Mammary epithelial cell (primary cell): ENCODE results near the gene RPS15A.
"Not testable (repeated sequence)": the region's sequence is repeated elsewhere in the genome, so short reads cannot be mapped to it uniquely, and the experiment has no call there.

Experiments used
- EZH2 ChIP-seq: IDR thresholded peaks from 2 replicates; pipeline ENCODE4 v1.6.1; 2012; ENCODE audit warnings: low read length, inconsistent platforms, borderline replicate concordance
- TF ChIP-seq, protein P1 (sequence below), 2 donors: IDR thresholded peaks in 1 of 2; conservative IDR thresholded peaks in 1 of 2; 2 replicates each; pipeline ENCODE4 v1.5.1; 2011 to 2012; ENCODE audit warnings: inconsistent platforms in 2 of 2, low read length in 2 of 2, mild to moderate bottlenecking in 2 of 2, control low read depth in 1 of 2, low read depth in 1 of 2; ENCODE audit not compliant: insufficient read depth in 1 of 2; ENCODE audit errors: extremely low read depth in 1 of 2

- TF ChIP-seq, protein P1, sequence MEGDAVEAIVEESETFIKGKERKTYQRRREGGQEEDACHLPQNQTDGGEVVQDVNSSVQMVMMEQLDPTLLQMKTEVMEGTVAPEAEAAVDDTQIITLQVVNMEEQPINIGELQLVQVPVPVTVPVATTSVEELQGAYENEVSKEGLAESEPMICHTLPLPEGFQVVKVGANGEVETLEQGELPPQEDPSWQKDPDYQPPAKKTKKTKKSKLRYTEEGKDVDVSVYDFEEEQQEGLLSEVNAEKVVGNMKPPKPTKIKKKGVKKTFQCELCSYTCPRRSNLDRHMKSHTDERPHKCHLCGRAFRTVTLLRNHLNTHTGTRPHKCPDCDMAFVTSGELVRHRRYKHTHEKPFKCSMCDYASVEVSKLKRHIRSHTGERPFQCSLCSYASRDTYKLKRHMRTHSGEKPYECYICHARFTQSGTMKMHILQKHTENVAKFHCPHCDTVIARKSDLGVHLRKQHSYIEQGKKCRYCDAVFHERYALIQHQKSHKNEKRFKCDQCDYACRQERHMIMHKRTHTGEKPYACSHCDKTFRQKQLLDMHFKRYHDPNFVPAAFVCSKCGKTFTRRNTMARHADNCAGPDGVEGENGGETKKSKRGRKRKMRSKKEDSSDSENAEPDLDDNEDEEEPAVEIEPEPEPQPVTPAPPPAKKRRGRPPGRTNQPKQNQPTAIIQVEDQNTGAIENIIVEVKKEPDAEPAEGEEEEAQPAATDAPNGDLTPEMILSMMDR (conservative IDR thresholded peaks at IDR 0.05 in 1 of 2, IDR thresholded peaks at IDR 0.05 in 1 of 2; ENCODE audit: extremely low read depth in 1 of 2, insufficient read depth in 1 of 2, low read depth in 1 of 2, low read length in 2 of 2): not testable (repeated sequence)
- not testable (repeated sequence) for TF ChIP-seq EZH2
These were observed 15.5 kb downstream of the RPS15A start for GRCh38 chr16:18774651-18775050.
